ENCODE data around the gene NPTXR. TPM values are rescaled to one million over a fixed set of nuclear protein-coding genes. Genes with fewer than 3 reads are reported as not detected.

Gene NPTXR
- polyA plus RNA-seq, 1 of the 3 experiments (the other 2 are of a cell fraction) = 1.2 TPM

- Histone ChIP-seq H4K20me1 (ENCODE audit: insufficient read depth) (no peaks in the 10 kb centered on the region), H2AFZ (ENCODE audit: low read depth) (no peak overlapping the region), H3K27me3 (ENCODE audit: insufficient read depth) (no peaks in the 10 kb centered on the region), H3K4me1 (ENCODE audit: control insufficient read depth in 1 of 2, insufficient read depth in 2 of 2, low read depth in 1 of 2, low read length in 1 of 2) (no peaks in the 10 kb centered on the region), H3F3A (replicated peaks; ENCODE audit: insufficient read depth) (no peaks in the 10 kb centered on the region), H3K9me3 (no peaks in the 10 kb centered on the region), H3K27ac (ENCODE audit: low read depth in 2 of 2, low read length in 1 of 2) (no peak overlapping the region), H3K9ac (no peak overlapping the region), H3K36me3 (replicated peaks in 1 of 2; ENCODE audit: control insufficient read depth in 1 of 2, insufficient read depth in 2 of 2, low read length in 1 of 2) (no peaks in the 10 kb centered on the region), H3K4me2 (no peak overlapping the region), H3K9me2 (no peaks in the 10 kb centered on the region), H3K79me2 (ENCODE audit: insufficient read depth) (no peaks in the 10 kb centered on the region), H3K4me3 (ENCODE audit: low read depth in 2 of 2, low read length in 1 of 2) (no peak overlapping the region)
- TF ChIP-seq RFX5 (IDR thresholded peaks at IDR 0.05; ENCODE audit: low read length) (no peak), MEF2A (IDR thresholded peaks at IDR 0.05; ENCODE audit: borderline replicate concordance, low read depth) (no peak)
- ChIA-PET CTCF (no interaction called here), POLR2A (no interaction called here)
- 65% methylated on average over 6 of the region's 11 CpGs for WGBS (ENCODE audit: low lambda C conversion rate)
- DNase-seq = no peak
These were observed 69.2 kb downstream of the NPTXR start for GRCh38 chr22:38774496-38775166.

- 95% methylated on average over 4 of the region's 4 CpGs for WGBS (ENCODE audit: low lambda C conversion rate)
- H4K20me1 ChIP-seq (ENCODE audit: insufficient read depth) = no peaks in the 10 kb centered on the region
- TF ChIP-seq FOSL2 (IDR thresholded peaks at IDR 0.05; ENCODE audit: borderline replicate concordance, low read depth) (no peak), RXRA (IDR thresholded peaks at IDR 0.05; ENCODE audit: borderline replicate concordance, low read depth) (no peak), NRF1 (IDR thresholded peaks at IDR 0.05; ENCODE audit: low read depth, low read length) (no peak), SIN3A (IDR thresholded peaks at IDR 0.05; ENCODE audit: borderline replicate concordance, low read depth, low read length) (no peak), CTCF (IDR thresholded peaks at IDR 0.05) (no peak), FOXJ3 (CRISPR knock-in tag; IDR thresholded peaks at IDR 0.05) (no peak), TAF1 (IDR thresholded peaks at IDR 0.05; ENCODE audit: borderline replicate concordance, low read depth, low read length) (no peak), TEAD4 (IDR thresholded peaks at IDR 0.05; ENCODE audit: borderline replicate concordance, insufficient read depth) (no peak), PBX3 (IDR thresholded peaks at IDR 0.05) (no peak), NFIC (IDR thresholded peaks at IDR 0.05; ENCODE audit: borderline replicate concordance) (no peak), POLR2AphosphoS5 (IDR thresholded peaks at IDR 0.05; ENCODE audit: low read depth, low read length) (no peak), USF2 (IDR thresholded peaks at IDR 0.05; ENCODE audit: borderline replicate concordance, low read depth, low read length) (no peak), SMC3 (IDR thresholded peaks at IDR 0.05; ENCODE audit: low read depth, low read length) (no peak), MEF2A (IDR thresholded peaks at IDR 0.05; ENCODE audit: borderline replicate concordance, low read depth) (no peak), JUND (IDR thresholded peaks at IDR 0.05) (no peak)
- no peak for DNase-seq
- H3F3A ChIP-seq (replicated peaks; ENCODE audit: insufficient read depth) = no peaks in the 10 kb centered on the region
- no peaks in the 10 kb centered on the region for H3K36me3 ChIP-seq (replicated peaks in 1 of 2; ENCODE audit: control insufficient read depth in 1 of 2, insufficient read depth in 2 of 2, low read length in 1 of 2)
- no peak overlapping the region for H2AFZ ChIP-seq (ENCODE audit: low read depth)
- no peaks in the 10 kb centered on the region for H3K79me2 ChIP-seq (ENCODE audit: insufficient read depth)
- H3K4me3 ChIP-seq (ENCODE audit: low read depth in 2 of 2, low read length in 1 of 2) = no peak overlapping the region
- no peaks in the 10 kb centered on the region for H3K9me3 ChIP-seq
- CTCF ChIA-PET = no interaction called here
- no peak overlapping the region for H3K9ac ChIP-seq
- H3K27ac ChIP-seq (ENCODE audit: low read depth in 2 of 2, low read length in 1 of 2) = no peak overlapping the region
- H3K9me2 ChIP-seq = no peaks in the 10 kb centered on the region
- POLR2A ChIA-PET = no interaction called here
- H3K4me2 ChIP-seq = no peak overlapping the region
- H3K27me3 ChIP-seq (ENCODE audit: insufficient read depth) = no peaks in the 10 kb centered on the region
- peaks cover 0 to 3% of the 10 kb centered on the region in 2 experiments; a peak in 1 of 4 replicates for H3K4me1 ChIP-seq (ENCODE audit: control insufficient read depth in 1 of 2, insufficient read depth in 2 of 2, low read depth in 1 of 2, low read length in 1 of 2)
These were observed 70.4 kb downstream of the NPTXR start for GRCh38 chr22:38773363-38773946.

Data from SK-N-SH (cell line).